WTC11 (cell line): ENCODE measurements around the gene RCL1.

ENCODE experiments used
- ATF3 ChIP-seq: sonication (generic); formaldehyde crosslinking; conservative IDR thresholded peaks from 2 replicates; pipeline ENCODE4 v1.8.1; 2022; ENCODE audit warnings: mild to moderate bottlenecking, missing genetic modification reagents
- CREM ChIP-seq: sonication (generic); formaldehyde crosslinking; IDR thresholded peaks from 2 replicates; pipeline ENCODE4 v1.8.1; 2022; ENCODE audit warnings: mild to moderate bottlenecking, missing genetic modification reagents, moderate library complexity
- CTCF ChIP-seq: fragments of 200-600 bp; IDR thresholded peaks from 2 replicates; pipeline ENCODE4 v1.8.0; 2022; ENCODE audit warnings: antibody characterized with exemption
- E2F4 ChIP-seq: sonication (generic); formaldehyde crosslinking; IDR thresholded peaks from 2 replicates; pipeline ENCODE4 v1.8.1; 2022; ENCODE audit warnings: low read depth, mild to moderate bottlenecking, moderate library complexity, missing genetic modification reagents, borderline replicate concordance
- GABPB1 ChIP-seq: sonication (generic); formaldehyde crosslinking; IDR thresholded peaks from 2 replicates; pipeline ENCODE4 v1.8.1; 2023; ENCODE audit warnings: mild to moderate bottlenecking, missing genetic modification reagents
- IRF1 ChIP-seq: sonication (generic); formaldehyde crosslinking; IDR thresholded peaks from 2 replicates; pipeline ENCODE4 v1.8.0; 2023; ENCODE audit warnings: missing genetic modification reagents
- NFE2L1 ChIP-seq: sonication (generic); formaldehyde crosslinking; IDR thresholded peaks from 2 replicates; pipeline ENCODE4 v1.8.1; 2023; ENCODE audit warnings: missing genetic modification reagents
- RELA ChIP-seq: sonication (generic); formaldehyde crosslinking; IDR thresholded peaks from 2 replicates; pipeline ENCODE4 v1.8.1; 2022; ENCODE audit warnings: missing genetic modification reagents, mild to moderate bottlenecking, borderline replicate concordance
- SMAD3 ChIP-seq: sonication (generic); formaldehyde crosslinking; IDR thresholded peaks from 2 replicates; pipeline ENCODE4 v1.8.0; 2022; ENCODE audit warnings: missing genetic modification reagents, mild to moderate bottlenecking, borderline replicate concordance
- TCF7 ChIP-seq: sonication (generic); formaldehyde crosslinking; IDR thresholded peaks from 2 replicates; pipeline ENCODE4 v1.8.0; 2022; ENCODE audit warnings: mild to moderate bottlenecking, low read depth, missing genetic modification reagents, moderate library complexity
- USF1 ChIP-seq: sonication (generic); formaldehyde crosslinking; IDR thresholded peaks from 2 replicates; pipeline ENCODE4 v1.8.0; 2022; ENCODE audit warnings: mild to moderate bottlenecking, missing genetic modification reagents

GRCh38 chr9:4756420-4756819 lies 36.3 kb upstream of the RCL1 start:
- TF ChIP-seq CTCF = no peak
- no peak for TF ChIP-seq RELA
- no peak for TF ChIP-seq USF1 (CRISPR knock-in tag)
- TF ChIP-seq IRF1 = no peak
- no peak for TF ChIP-seq E2F4 (CRISPR knock-in tag)
- TF ChIP-seq CREM = no peak
- no peak for TF ChIP-seq ATF3
- no peak for TF ChIP-seq TCF7 (CRISPR knock-in tag)
- TF ChIP-seq GABPB1 (CRISPR knock-in tag) = no peak
- TF ChIP-seq NFE2L1 (CRISPR knock-in tag) = no peak
- TF ChIP-seq SMAD3 (CRISPR knock-in tag) = no peak
